Esophagus muscularis mucosa (tissue), 4 donors: ENCODE data around the gene NOD2. TPM values are rescaled to one million over a fixed set of nuclear protein-coding genes. Genes with fewer than 3 reads are reported as not detected.

ENCODE experiments used
- DNase-seq: peaks from one replicate; pipeline ENCODE4 v3.0.0-alpha.2; 2017; ENCODE audit errors: extremely low spot score
- H3K27ac ChIP-seq, 4 donors: fragments of 200-600 bp; sonication (generic); replicated peaks in 1 of 4; 1 replicate in 3 of 4; 2 replicates in 1 of 4; pipeline ENCODE4 v1.5.1; 2016 to 2019; ENCODE audit warnings: mild to moderate bottlenecking in 1 of 4
- H3K27me3 ChIP-seq, 4 donors: fragments of 200-600 bp; sonication (generic); one replicate each; pipeline versions ENCODE4 v1.5.1 to v1.6.0; 2016 to 2019
- H3K36me3 ChIP-seq, 4 donors: fragments of 200-600 bp; sonication (generic); one replicate each; pipeline ENCODE4 v1.5.1; 2016 to 2019
- H3K4me1 ChIP-seq, 4 donors: fragments of 200-600 bp; sonication (generic); one replicate each; pipeline ENCODE4 v1.5.1; 2016 to 2019
- H3K4me3 ChIP-seq, 4 donors: fragments of 200-600 bp; sonication (generic); 1 replicate in 2 of 4; 2 replicates in 2 of 4; pipeline ENCODE4 v1.5.1; 2016 to 2019; ENCODE audit warnings: mild to moderate bottlenecking in 4 of 4, moderate library complexity in 1 of 4
- H3K9me3 ChIP-seq, 4 donors: fragments of 200-600 bp; sonication (generic); 1 replicate in 3 of 4; 2 replicates in 1 of 4; pipeline ENCODE4 v1.5.1; 2016 to 2019
- EP300 ChIP-seq: sonication (generic); formaldehyde crosslinking; IDR thresholded peaks from one replicate; pipeline ENCODE4 v1.6.1; 2017; ENCODE audit warnings: antibody characterized with exemption
- POLR2A ChIP-seq: fragments of 450-650 bp; IDR thresholded peaks from one replicate; pipeline ENCODE4 v1.6.1; 2017; ENCODE audit warnings: antibody characterized with exemption, moderate library complexity, mild to moderate bottlenecking, low read depth
- POLR2AphosphoS5 ChIP-seq, 2 donors: sonication (generic); formaldehyde crosslinking; IDR thresholded peaks; one replicate each; pipeline ENCODE4 v1.6.1; 2017; ENCODE audit warnings: antibody characterized with exemption in 2 of 2
- WGBS: methylation state at CpG from one replicate; pipeline ENCODE4 v1.1.5; 2018; 5-methylcytosine and 5-hydroxymethylcytosine counted together
- intact Hi-C: fragments of 100-400 bp; cut with DNase I; formaldehyde crosslinking; loops from one replicate; pipeline ENCODE4 v1.15.1; 2023
- total RNA-seq, 4 donors: library from RNA; depleted of rRNA; stranded (reverse); fragments of >200 nt; gene quantifications; one replicate each; pipeline versions ENCODE4 v1.1.0 to v1.2.1, GENCODE V29; 2016
- TF ChIP-seq, protein P1 (sequence below), 3 experiments: fragments of 200-600 bp in 2 of 3; fragments of 450-650 bp in 1 of 3; sonication (generic) in 2 of 3; IDR thresholded peaks; one replicate each; pipeline ENCODE4 v1.5.1; 2017 to 2019; ENCODE audit warnings: antibody characterized with exemption in 3 of 3, mild to moderate bottlenecking in 2 of 3, moderate library complexity in 1 of 3

Gene NOD2
- total RNA-seq, 4 donors from 2014 or later, result 1.2 to 6.0 (median 2.5) TPM

DNA sequence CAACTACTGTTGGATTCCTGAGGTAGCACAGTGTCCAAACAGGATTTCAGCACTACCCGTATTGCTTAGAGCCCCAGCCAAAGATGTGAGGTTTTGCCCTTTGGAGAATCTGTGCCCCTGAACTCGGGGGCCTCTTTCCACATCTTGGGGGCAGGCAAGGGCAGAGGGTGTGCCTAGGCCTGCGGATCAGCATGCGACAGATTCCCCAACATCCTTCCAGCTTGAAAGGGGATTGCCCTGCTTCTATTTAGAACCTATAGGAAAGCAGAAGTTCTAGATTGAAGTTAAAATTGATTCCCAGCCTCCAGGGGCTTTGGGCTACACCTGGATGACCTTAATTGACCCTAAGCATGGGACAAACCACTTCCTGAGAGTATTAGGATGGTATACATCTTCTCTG lies 19.6 kb downstream of the NOD2 start:
- intact Hi-C loops, result no loop called here
- no peaks in the 10 kb centered on the region for H3K27me3 ChIP-seq
- no peak overlapping the region for H3K4me3 ChIP-seq
- TF ChIP-seq POLR2AphosphoS5 (IDR thresholded peaks at IDR 0.05), result no peak
- TF ChIP-seq, protein P1, sequence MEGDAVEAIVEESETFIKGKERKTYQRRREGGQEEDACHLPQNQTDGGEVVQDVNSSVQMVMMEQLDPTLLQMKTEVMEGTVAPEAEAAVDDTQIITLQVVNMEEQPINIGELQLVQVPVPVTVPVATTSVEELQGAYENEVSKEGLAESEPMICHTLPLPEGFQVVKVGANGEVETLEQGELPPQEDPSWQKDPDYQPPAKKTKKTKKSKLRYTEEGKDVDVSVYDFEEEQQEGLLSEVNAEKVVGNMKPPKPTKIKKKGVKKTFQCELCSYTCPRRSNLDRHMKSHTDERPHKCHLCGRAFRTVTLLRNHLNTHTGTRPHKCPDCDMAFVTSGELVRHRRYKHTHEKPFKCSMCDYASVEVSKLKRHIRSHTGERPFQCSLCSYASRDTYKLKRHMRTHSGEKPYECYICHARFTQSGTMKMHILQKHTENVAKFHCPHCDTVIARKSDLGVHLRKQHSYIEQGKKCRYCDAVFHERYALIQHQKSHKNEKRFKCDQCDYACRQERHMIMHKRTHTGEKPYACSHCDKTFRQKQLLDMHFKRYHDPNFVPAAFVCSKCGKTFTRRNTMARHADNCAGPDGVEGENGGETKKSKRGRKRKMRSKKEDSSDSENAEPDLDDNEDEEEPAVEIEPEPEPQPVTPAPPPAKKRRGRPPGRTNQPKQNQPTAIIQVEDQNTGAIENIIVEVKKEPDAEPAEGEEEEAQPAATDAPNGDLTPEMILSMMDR (IDR thresholded peaks at IDR 0.05), result no peak
- no peak for TF ChIP-seq EP300
- no peak for TF ChIP-seq POLR2A
- WGBS, result 85% methylated on average over 4 of the region's 4 CpGs
- H3K4me1 ChIP-seq, result peaks cover 8 to 13% (median 11%) of the 10 kb centered on the region in 4 donors
- H3K27ac ChIP-seq, result no peak overlapping the region
- H3K36me3 ChIP-seq, result peaks cover 0 to 11% (median 0%) of the 10 kb centered on the region in 4 donors
- no peaks in the 10 kb centered on the region for H3K9me3 ChIP-seq
- no peak for DNase-seq

DNA sequence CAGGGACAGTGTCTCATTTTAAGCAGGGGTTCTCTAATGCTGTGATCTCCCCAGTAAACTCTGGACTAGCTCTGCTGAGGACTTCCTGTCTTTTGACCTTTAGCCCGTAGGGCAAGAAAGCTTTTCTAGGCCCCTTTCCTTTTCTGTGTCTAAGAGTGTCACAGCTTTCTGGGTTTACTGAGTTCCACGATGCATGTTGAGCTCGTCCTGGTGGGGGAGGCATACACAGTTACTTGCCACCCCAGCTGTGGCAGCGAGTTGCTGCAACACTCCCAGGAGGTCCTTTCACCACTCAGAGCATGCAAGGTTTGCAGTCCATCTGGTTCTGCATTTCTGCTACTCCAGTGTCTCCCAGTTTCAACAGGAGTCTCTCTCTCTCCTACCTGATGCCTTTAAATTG lies 23.7 kb downstream of the NOD2 start:
- TF ChIP-seq POLR2A (no peak), EP300 (no peak), POLR2AphosphoS5 (IDR thresholded peaks at IDR 0.05) (no peak)
- TF ChIP-seq, protein P1 (IDR thresholded peaks at IDR 0.05), result no peak
- Histone ChIP-seq H3K27ac (no peak overlapping the region), H3K36me3 (peaks cover 0 to 2% (median 0%) of the 10 kb centered on the region in 4 donors), H3K4me1 (peaks cover under 1 to 13% (median 2%) of the 10 kb centered on the region in 4 donors), H3K27me3 (no peaks in the 10 kb centered on the region), H3K4me3 (no peak overlapping the region), H3K9me3 (no peaks in the 10 kb centered on the region)
- DNase-seq, result no peak
- 87% methylated on average over 4 of the region's 4 CpGs for WGBS
- intact Hi-C loops, result no loop called here

DNA sequence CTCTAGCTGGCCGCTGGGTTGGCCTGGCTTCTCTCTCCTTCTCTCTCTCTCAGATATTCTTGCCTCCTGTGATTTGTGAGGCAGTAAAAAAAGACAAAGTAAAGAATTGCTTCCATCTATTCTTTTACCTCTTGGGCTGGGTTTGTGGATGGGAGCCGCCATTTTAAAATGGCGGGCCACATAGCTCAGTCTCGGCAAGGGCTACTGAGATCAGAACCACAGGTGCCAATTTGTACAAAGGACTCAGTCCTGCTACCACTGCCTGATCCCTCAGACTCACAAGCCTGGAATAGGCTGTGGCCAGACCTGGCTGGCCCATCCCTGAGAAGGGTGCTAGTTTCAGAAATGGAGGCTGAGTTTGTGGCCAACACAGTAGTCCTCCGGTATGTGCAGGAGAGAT lies 24.1 kb downstream of the NOD2 start:
- no peaks in the 10 kb centered on the region for H3K27me3 ChIP-seq
- intact Hi-C loops, result no loop called here
- 100% methylated on average over 5 of the region's 5 CpGs for WGBS
- H3K4me1 ChIP-seq, result peaks cover 0 to 11% (median 0%) of the 10 kb centered on the region in 4 donors
- no peaks in the 10 kb centered on the region for H3K36me3 ChIP-seq
- no peaks in the 10 kb centered on the region for H3K9me3 ChIP-seq
- no peak for TF ChIP-seq EP300
- TF ChIP-seq, protein P1 (IDR thresholded peaks at IDR 0.05), result no peak
- no peak for TF ChIP-seq POLR2A
- no peak for TF ChIP-seq POLR2AphosphoS5 (IDR thresholded peaks at IDR 0.05)
- no peak for DNase-seq
- no peak overlapping the region for H3K27ac ChIP-seq
- no peak overlapping the region for H3K4me3 ChIP-seq

DNA sequence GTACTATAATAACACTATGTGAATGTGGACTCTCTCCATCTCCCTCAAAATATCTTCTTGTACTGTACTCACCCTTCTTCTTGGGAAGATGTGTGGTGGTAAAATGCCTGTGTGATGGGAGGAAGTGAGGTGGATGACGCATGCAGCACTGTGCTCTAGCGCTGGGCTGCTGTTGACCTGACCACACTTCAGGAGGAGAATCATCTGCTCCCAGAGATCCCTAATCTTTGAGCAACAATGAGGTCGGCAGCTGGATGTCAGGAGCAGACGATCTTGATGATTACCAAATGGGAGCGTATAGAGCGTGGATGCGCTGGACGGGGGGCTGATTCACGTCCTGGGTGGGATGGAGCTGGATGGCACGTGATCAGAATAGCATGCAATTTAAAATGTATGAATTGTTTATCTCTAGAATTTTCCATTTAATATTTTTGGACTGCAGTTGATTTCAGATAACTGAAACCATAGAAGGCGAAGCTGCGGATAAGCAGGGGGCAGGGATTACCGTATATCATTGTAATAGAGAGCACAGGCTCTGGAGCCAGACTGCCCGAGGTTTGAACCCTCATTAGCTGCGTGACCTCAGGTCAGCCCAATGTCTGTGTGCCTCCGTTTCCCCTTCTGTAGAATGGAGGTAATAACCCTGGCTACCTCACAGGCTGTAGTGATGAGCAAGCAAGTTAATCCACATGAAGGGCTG lies 24.8 kb downstream of the NOD2 start:
- Histone ChIP-seq H3K27me3 (no peaks in the 10 kb centered on the region), H3K4me3 (no peak overlapping the region), H3K36me3 (no peaks in the 10 kb centered on the region), H3K9me3 (no peaks in the 10 kb centered on the region), H3K4me1 (peaks cover 0 to 11% (median 0%) of the 10 kb centered on the region in 4 donors), H3K27ac (no peak overlapping the region)
- TF ChIP-seq EP300 (no peak), POLR2AphosphoS5 (IDR thresholded peaks at IDR 0.05) (no peak), POLR2A (no peak)
- TF ChIP-seq, protein P1 (IDR thresholded peaks at IDR 0.05), result no peak
- DNase-seq, result no peak
- intact Hi-C loops, result no loop called here
- WGBS, result 50% methylated on average over 16 of the region's 16 CpGs
